Measurements from ENCODE around the gene MYF5.

GRCh38 chr12:80708975-80709328 is 7.8 kb upstream of the MYF5 start:
- TF ChIP-seq, protein P1, sequence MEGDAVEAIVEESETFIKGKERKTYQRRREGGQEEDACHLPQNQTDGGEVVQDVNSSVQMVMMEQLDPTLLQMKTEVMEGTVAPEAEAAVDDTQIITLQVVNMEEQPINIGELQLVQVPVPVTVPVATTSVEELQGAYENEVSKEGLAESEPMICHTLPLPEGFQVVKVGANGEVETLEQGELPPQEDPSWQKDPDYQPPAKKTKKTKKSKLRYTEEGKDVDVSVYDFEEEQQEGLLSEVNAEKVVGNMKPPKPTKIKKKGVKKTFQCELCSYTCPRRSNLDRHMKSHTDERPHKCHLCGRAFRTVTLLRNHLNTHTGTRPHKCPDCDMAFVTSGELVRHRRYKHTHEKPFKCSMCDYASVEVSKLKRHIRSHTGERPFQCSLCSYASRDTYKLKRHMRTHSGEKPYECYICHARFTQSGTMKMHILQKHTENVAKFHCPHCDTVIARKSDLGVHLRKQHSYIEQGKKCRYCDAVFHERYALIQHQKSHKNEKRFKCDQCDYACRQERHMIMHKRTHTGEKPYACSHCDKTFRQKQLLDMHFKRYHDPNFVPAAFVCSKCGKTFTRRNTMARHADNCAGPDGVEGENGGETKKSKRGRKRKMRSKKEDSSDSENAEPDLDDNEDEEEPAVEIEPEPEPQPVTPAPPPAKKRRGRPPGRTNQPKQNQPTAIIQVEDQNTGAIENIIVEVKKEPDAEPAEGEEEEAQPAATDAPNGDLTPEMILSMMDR (CRISPR knock-in tag; IDR thresholded peaks at IDR 0.05) = no peak
- TF ChIP-seq KIAA2018 (CRISPR knock-in tag; IDR thresholded peaks at IDR 0.05; ENCODE audit: borderline replicate concordance) (no peak), ZSCAN30 (CRISPR knock-in tag; IDR thresholded peaks at IDR 0.05) (no peak), ESRRA (CRISPR knock-in tag; IDR thresholded peaks at IDR 0.05; ENCODE audit: low read depth) (no peak), ZNF777 (CRISPR knock-in tag; IDR thresholded peaks at IDR 0.05) (no peak), MTF2 (CRISPR knock-in tag; IDR thresholded peaks at IDR 0.05; ENCODE audit: borderline replicate concordance) (no peak), MXD3 (CRISPR knock-in tag; IDR thresholded peaks at IDR 0.05) (no peak), ZNF274 (CRISPR knock-in tag; IDR thresholded peaks at IDR 0.05) (no peak), TCF7L2 (IDR thresholded peaks at IDR 0.05; ENCODE audit: low read depth, low read length) (no peak), RFX3 (CRISPR knock-in tag; IDR thresholded peaks at IDR 0.05) (no peak)
